PC-9 (cell line): Measurements from ENCODE around the gene VAV2. TPM values are rescaled to one million over a fixed set of nuclear protein-coding genes. Genes with fewer than 3 reads are reported as not detected.

Source experiments
- BruUV-seq: library from RNA; stranded (reverse); fragments of 400-500 nt; replicated peaks from 2 replicates; lab custom pipeline; 2021; lab: Mats Ljungman, UMichigan
- CTCF ChIA-PET: fragments of 300-600 bp; sonication (Branson Sonifier 250); formaldehyde crosslinking; loops from one replicate; lab custom pipeline; 2022; ENCODE audit warnings: antibody characterized with exemption; lab: Charles Lee
- POLR2A ChIA-PET: fragments of 300-600 bp; sonication (Branson Sonifier 250); formaldehyde crosslinking; loops from one replicate; lab custom pipeline; 2022; ENCODE audit warnings: antibody characterized with exemption; ENCODE audit not compliant: unreplicated experiment; lab: Charles Lee
- DNase-seq, 2 experiments: peaks; one replicate each; pipeline versions ENCODE4 v3.0.0 to v3.0.0-alpha.2; 2015 to 2022; ENCODE audit warnings: mixed read lengths in 1 of 2
- H2AFZ ChIP-seq: fragments of 200-600 bp; sonication (generic); 2 replicates; pipeline ENCODE4 v1.8.1; 2017; ENCODE audit warnings: antibody characterized with exemption
- H3F3A ChIP-seq: fragments of 200-600 bp; sonication (generic); 2 replicates; pipeline ENCODE4 v1.8.1; 2017; ENCODE audit warnings: antibody characterized with exemption, mild to moderate bottlenecking, low read depth; ENCODE audit not compliant: insufficient read depth
- H3K27ac ChIP-seq: fragments of 200-600 bp; sonication (generic); 2 replicates; pipeline ENCODE4 v1.6.1; 2016; ENCODE audit warnings: mixed run types
- H3K27me3 ChIP-seq: fragments of 200-600 bp; sonication (generic); 2 replicates; pipeline ENCODE4 v1.6.1; 2016; ENCODE audit warnings: low read depth, mixed run types; ENCODE audit not compliant: insufficient read depth
- H3K36me3 ChIP-seq: fragments of 200-600 bp; sonication (generic); 2 replicates; pipeline ENCODE4 v1.6.1; 2016; ENCODE audit warnings: low read depth, mixed run types
- H3K4me1 ChIP-seq: fragments of 200-600 bp; sonication (generic); replicated peaks from 2 replicates; pipeline ENCODE4 v1.6.1; 2016; ENCODE audit warnings: mixed run types; ENCODE audit not compliant: insufficient read depth
- H3K4me2 ChIP-seq: fragments of 200-600 bp; sonication (generic); 2 replicates; pipeline ENCODE4 v1.6.1; 2017; ENCODE audit warnings: mixed run types
- H3K4me3 ChIP-seq: fragments of 200-600 bp; sonication (generic); 2 replicates; pipeline ENCODE4 v1.6.1; 2016; ENCODE audit warnings: mixed run types
- H3K79me2 ChIP-seq: fragments of 200-600 bp; sonication (generic); 2 replicates; pipeline ENCODE4 v1.6.1; 2017; ENCODE audit warnings: low read depth, mixed run types
- H3K9me2 ChIP-seq: fragments of 200-600 bp; sonication (generic); 2 replicates; pipeline ENCODE4 v1.8.1; 2017; ENCODE audit warnings: mild to moderate bottlenecking; ENCODE audit not compliant: insufficient read depth
- H3K9me3 ChIP-seq: fragments of 200-600 bp; sonication (generic); 2 replicates; pipeline ENCODE4 v1.8.1; 2016; ENCODE audit warnings: low read depth; ENCODE audit not compliant: insufficient read depth
- H4K20me1 ChIP-seq: fragments of 200-600 bp; sonication (generic); 2 replicates; pipeline ENCODE4 v1.8.1; 2017; ENCODE audit not compliant: insufficient read depth
- EZH2 ChIP-seq: fragments of 200-600 bp; sonication (generic); IDR thresholded peaks from 2 replicates; pipeline ENCODE4 v1.8.0; 2017; ENCODE audit warnings: antibody characterized with exemption, low read depth
- intact Hi-C: fragments of 100-400 bp; cut with micrococcal nuclease; formaldehyde crosslinking; loops from one replicate; pipeline ENCODE4 v1.10.0; 2022; ENCODE audit not compliant: unreplicated experiment
- total RNA-seq: library from RNA; stranded (reverse); gene quantifications from 2 replicates; pipeline ENCODE4 v1.2.3, GENCODE V29; 2021
- TF ChIP-seq, protein P1 (sequence below): fragments of 200-600 bp; sonication (generic); conservative IDR thresholded peaks from 2 replicates; pipeline ENCODE4 v1.6.1; 2017; ENCODE audit warnings: mixed run types, antibody characterized with exemption, mild to moderate bottlenecking, moderate library complexity

Gene VAV2
- total RNA-seq, 1 experiment from 2014 or later: 36.5 TPM

DNA sequence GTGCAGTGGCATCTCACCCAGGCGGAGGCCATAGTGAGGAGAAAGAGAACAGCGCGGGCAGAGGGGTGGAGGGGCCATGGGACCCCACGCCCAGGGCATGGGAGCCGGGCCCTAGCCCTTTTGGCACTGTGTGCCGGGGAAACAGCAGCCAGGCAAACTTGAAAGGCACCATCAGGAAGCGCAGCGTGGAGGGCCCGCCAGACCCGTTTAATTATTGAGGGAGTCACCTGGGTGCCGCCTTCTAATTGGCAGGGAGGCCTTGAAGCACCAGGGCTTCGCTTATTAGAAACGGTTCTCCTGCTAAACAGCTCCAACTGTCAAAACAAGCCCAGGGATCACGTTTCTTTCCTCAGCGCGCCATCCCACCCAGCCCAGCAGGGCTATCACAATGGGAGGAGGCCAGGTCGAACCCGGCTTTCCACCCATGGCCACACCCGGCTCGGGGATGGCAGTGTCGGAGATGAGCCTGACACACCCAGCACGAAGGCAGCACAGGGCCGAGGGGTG lies 149.3 kb downstream of the VAV2 start:
- Histone ChIP-seq H2AFZ (no peak overlapping the region), H3K4me2 (no peak overlapping the region), H3K36me3 (no peaks in the 10 kb centered on the region), H3K4me1 (no peaks in the 10 kb centered on the region), H3K4me3 (no peak overlapping the region), H3K9me3 (no peaks in the 10 kb centered on the region), H3K9me2 (no peaks in the 10 kb centered on the region), H3K27ac (no peak overlapping the region), H3K27me3 (no peaks in the 10 kb centered on the region), H3K79me2 (no peaks in the 10 kb centered on the region), H4K20me1 (no peaks in the 10 kb centered on the region), H3F3A (no peaks in the 10 kb centered on the region)
- BruUV-seq: no TSS peak
- DNase-seq: no peak
- ChIA-PET POLR2A (no interaction called here), CTCF (no interaction called here)
- intact Hi-C loops: no loop called here
- TF ChIP-seq EZH2: no peak
- TF ChIP-seq, protein P1, sequence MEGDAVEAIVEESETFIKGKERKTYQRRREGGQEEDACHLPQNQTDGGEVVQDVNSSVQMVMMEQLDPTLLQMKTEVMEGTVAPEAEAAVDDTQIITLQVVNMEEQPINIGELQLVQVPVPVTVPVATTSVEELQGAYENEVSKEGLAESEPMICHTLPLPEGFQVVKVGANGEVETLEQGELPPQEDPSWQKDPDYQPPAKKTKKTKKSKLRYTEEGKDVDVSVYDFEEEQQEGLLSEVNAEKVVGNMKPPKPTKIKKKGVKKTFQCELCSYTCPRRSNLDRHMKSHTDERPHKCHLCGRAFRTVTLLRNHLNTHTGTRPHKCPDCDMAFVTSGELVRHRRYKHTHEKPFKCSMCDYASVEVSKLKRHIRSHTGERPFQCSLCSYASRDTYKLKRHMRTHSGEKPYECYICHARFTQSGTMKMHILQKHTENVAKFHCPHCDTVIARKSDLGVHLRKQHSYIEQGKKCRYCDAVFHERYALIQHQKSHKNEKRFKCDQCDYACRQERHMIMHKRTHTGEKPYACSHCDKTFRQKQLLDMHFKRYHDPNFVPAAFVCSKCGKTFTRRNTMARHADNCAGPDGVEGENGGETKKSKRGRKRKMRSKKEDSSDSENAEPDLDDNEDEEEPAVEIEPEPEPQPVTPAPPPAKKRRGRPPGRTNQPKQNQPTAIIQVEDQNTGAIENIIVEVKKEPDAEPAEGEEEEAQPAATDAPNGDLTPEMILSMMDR: no peak

DNA sequence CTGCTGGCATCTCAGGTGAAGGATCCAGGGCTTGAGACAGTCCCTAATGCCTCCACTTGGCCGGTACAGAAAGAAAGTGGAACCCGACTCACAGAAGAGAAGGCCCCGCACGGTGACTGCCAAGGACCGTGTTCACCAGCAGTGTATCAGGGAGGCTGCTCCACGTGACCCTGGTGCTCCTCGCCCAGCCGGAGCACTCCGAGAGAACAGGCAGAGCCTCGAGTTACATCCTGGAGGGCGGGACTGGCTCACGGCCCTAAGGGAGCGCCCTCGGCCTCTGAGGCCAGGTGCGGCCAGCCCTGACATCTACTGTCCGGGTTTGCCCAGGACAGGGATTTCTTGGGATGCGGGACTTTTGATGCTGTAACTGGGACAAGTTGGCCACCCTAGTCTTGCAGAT lies 149.9 kb downstream of the VAV2 start:
- no peaks in the 10 kb centered on the region for H3K9me3 ChIP-seq
- H3K9me2 ChIP-seq: no peaks in the 10 kb centered on the region
- DNase-seq: no peak
- no peak overlapping the region for H2AFZ ChIP-seq
- H3K4me1 ChIP-seq: no peaks in the 10 kb centered on the region
- H3F3A ChIP-seq: no peaks in the 10 kb centered on the region
- no peaks in the 10 kb centered on the region for H3K36me3 ChIP-seq
- no TSS peak for BruUV-seq
- no peak overlapping the region for H3K4me3 ChIP-seq
- no peak overlapping the region for H3K27ac ChIP-seq
- ChIA-PET CTCF (no interaction called here), POLR2A (no interaction called here)
- H4K20me1 ChIP-seq: no peaks in the 10 kb centered on the region
- H3K4me2 ChIP-seq: no peak overlapping the region
- intact Hi-C loops: no loop called here
- no peaks in the 10 kb centered on the region for H3K79me2 ChIP-seq
- no peaks in the 10 kb centered on the region for H3K27me3 ChIP-seq
- no peak for TF ChIP-seq EZH2
- TF ChIP-seq, protein P1: no peak

DNA sequence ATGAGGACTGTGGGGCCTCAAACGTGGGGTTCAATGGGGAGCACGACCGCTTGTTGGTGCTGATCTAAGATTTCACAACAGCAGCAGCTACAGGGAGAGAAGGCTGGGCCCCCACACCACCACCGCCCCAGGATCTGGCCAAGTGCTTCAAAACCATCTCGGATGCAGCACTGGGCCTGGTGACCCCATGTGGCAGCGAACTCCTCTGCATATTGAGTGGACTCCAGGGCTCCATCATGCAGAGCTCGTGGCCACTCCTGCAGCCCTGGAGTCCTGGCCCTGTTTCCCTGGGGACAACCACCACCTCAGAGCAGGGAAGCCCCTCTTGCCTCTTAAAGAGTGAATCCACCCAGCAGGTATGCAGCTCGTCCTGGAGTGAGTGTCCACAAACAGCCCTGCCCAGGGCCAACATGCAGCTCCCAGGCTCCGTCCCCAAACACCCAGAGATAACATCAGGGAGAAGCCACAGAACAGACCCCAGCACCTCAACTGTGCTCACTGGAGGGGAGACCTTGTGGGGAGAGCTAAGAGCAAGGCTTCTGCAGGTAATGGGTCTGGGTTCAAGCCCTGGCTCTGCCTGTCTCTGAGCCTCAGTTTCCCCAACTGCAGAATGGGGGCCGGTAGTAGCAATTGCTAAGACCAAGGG lies 150.8 kb downstream of the VAV2 start:
- BruUV-seq: no TSS peak
- Histone ChIP-seq H3K4me2 (no peak overlapping the region), H2AFZ (no peak overlapping the region), H3K4me3 (no peak overlapping the region), H3K36me3 (no peaks in the 10 kb centered on the region), H3K27ac (no peak overlapping the region), H4K20me1 (no peaks in the 10 kb centered on the region), H3F3A (no peaks in the 10 kb centered on the region), H3K79me2 (no peaks in the 10 kb centered on the region), H3K9me3 (no peaks in the 10 kb centered on the region), H3K9me2 (no peaks in the 10 kb centered on the region), H3K27me3 (no peaks in the 10 kb centered on the region), H3K4me1 (no peaks in the 10 kb centered on the region)
- ChIA-PET POLR2A (interaction anchor here (0.8 kb wide), 1 partner anchor 19 kb away, joined by 10 read pairs; no protein-coding TSS in a partner anchor), CTCF (no interaction called here)
- intact Hi-C loops: no loop called here
- no peak for DNase-seq
- TF ChIP-seq EZH2: no peak
- TF ChIP-seq, protein P1: no peak
